Right kidney (tissue), 9 donors: ENCODE results near the gene FAM161B.
"Not testable (repeated sequence)": the region's sequence is repeated elsewhere in the genome, so short reads cannot be mapped to it uniquely, and the experiment has no call there.

Experiments used
- DNase-seq: peaks from one replicate; pipeline ENCODE4 v3.0.0-alpha.2; 2016
- long read RNA-seq, 8 donors: transcript quantifications; one replicate each; lab custom pipeline, GENCODE V29; 2026

FAM161B gene, protein sequence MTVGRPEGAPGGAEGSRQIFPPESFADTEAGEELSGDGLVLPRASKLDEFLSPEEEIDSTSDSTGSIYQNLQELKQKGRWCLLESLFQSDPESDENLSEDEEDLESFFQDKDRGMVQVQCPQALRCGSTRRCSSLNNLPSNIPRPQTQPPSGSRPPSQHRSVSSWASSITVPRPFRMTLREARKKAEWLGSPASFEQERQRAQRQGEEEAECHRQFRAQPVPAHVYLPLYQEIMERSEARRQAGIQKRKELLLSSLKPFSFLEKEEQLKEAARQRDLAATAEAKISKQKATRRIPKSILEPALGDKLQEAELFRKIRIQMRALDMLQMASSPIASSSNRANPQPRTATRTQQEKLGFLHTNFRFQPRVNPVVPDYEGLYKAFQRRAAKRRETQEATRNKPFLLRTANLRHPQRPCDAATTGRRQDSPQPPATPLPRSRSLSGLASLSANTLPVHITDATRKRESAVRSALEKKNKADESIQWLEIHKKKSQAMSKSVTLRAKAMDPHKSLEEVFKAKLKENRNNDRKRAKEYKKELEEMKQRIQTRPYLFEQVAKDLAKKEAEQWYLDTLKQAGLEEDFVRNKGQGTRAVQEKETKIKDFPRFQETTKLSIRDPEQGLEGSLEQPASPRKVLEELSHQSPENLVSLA
- long read RNA-seq, donor 1 = 0 reads
- long read RNA-seq, donor 2, full-length matches to known transcripts = 1 of 1 reads
- long read RNA-seq, donor 2, partial matches to known transcripts = 0 of 1 reads
- long read RNA-seq, donor 2, other reads (novel, unspliced or antisense) = 0 of 1 reads
- long read RNA-seq, donor 3, partial matches to known transcripts = 0 of 6 reads
- long read RNA-seq, donor 3, other reads (novel, unspliced or antisense) = 6 of 6 reads
- long read RNA-seq, donor 4 = 0 reads
- long read RNA-seq, donor 5, full-length matches to known transcripts = 1 of 1 reads
- long read RNA-seq, donor 5, partial matches to known transcripts = 0 of 1 reads
- long read RNA-seq, donor 5, other reads (novel, unspliced or antisense) = 0 of 1 reads
- long read RNA-seq, donor 6, full-length matches to known transcripts = 1 of 1 reads
- long read RNA-seq, donor 6, partial matches to known transcripts = 0 of 1 reads
- long read RNA-seq, donor 6, other reads (novel, unspliced or antisense) = 0 of 1 reads
- long read RNA-seq, donor 7 = 0 reads
- long read RNA-seq, donor 8, partial matches to known transcripts = 21 of 31 reads
- long read RNA-seq, donor 8, other reads (novel, unspliced or antisense) = 10 of 31 reads

DNA sequence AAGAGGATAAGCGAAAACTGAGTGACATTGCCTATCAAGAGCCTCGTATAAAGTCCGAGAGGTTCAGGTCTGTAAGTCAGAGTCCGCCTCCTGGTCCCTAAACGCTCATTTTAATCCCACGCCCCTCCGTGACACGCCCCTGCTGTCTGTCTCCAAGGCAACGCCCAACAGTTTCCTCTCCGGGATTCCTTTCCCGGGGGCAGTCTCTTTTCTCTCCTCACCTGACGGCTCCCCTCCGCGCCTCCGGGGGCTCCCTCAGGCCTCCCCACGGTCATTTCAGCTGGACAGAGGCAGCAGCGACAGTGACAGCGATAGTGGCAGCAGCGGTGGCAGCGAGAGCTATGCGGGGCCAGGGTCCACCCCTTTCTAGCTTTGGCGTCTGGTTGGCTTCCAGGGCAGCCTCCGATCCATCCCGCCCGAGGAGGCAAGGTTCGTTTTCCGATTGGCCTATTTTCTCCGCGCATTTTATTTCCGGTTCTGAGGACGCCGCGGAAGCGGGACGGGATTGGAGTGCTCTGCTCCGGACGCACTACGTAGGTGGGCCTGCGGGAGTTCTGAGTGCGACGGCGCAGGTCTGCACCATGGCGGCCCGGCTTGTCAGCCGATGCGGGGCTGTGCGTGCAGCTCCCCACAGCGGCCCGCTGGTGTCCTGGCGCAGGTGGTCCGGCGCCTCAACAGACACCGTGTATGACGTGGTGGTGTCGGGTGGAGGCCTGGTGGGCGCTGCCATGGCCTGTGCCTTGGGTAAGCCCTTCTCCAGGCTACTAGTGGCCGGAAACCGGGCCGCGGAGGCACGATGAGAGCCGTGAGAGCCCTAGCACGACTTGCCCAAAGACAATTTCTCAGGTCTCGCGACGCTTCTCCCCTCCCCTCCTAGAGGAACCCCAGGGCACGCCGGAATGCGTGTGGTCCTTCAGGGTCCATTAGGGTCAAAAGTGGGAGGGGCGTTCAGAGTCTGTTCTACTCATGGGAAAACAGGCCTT lies at the start of gene FAM161B, which contains the start of gene COQ6:
TSS of gene FAM161B (minus strand) at position 343 of the 983 bp plus-strand sequence. CDS start at position 275, 68 bp downstream.
TSS of gene COQ6 (plus strand) at position 551 of the 983 bp plus-strand sequence. CDS start at position 582, 31 bp downstream.
- peak; percentile 94 for DNase-seq

DNA sequence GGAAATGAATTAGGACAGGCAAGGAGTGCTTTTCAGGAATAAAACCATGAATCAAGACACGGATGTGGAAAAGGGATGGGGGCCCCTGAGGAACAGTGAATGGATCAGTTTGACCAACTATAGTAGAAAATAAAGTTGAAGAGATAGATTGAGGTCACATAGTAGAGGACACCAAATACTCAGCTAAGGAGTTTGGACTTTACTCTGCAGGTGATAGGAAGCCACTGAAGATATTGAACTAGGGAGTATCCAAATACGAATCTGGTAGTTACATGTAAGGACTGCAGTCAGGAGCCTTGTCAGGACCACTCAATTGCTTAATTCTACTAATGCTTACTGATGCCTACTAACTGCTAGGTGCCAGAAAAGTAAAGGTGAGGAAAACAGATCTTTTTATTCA lies 48.8 kb upstream of the FAM161B start:
- DNase-seq = no peak

DNA sequence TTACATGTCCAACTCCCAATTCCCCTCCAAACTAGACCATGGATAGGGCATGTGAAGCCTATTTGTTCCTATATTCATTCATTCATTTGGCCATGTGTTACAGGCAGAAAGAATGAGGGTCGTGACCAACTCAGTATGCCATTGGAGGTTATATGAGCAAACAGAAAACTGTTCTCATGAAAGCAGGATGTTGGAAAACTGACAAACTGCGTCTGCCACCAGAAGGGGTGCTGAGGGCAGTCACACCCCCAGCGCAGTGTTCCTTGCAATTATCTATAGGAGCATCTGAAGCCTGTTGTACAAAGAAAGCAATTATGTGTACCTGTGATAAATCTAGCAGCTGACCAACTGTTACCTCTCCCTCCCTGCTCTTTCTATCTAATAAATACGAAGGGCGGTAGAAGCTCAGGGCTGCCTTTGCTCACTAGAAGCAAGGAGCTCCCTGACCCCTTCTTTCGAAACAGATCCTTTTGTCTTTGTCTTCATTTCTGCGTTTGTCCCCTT lies 48.1 kb upstream of the FAM161B start:
- DNase-seq = peak; percentile 24

DNA sequence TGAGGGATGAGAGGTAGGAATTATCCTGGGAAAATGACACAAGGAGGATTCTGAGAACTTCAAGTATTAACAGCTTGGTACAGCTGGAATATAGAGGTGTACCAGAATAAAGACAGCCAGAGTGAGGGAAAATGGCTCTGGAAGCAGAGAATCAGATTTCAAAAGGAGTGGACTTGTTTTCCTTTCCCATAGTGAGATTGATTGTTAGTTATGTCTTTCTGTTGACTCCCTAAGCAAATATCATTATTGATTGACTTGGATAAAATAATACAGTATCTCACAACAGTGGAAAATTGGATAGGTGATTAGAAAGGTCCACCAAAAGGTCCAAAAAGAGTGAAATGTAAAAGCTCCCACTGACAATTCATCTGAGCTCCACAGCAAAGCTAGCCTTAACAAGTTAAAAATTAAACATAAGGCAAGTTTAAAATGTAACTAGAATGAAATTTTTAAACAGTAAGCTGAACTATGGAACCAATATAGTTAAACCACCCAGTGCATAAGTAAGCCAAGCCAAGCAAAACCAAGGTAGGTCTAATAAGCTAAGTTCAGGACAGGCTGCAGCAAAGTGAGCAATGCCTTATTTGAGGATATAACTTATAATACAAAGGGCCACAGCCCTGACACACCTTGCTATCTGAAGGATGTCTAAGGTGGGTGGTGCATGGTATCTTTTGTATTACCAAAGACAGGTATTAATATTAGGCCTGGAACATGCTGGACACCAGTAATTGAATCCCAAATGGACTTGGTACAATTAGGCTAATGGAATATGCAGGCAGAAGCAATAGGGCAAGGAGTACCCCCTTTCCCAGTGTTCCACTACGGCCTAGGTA lies 47.4 kb upstream of the FAM161B start:
- DNase-seq = peak; percentile 20

DNA sequence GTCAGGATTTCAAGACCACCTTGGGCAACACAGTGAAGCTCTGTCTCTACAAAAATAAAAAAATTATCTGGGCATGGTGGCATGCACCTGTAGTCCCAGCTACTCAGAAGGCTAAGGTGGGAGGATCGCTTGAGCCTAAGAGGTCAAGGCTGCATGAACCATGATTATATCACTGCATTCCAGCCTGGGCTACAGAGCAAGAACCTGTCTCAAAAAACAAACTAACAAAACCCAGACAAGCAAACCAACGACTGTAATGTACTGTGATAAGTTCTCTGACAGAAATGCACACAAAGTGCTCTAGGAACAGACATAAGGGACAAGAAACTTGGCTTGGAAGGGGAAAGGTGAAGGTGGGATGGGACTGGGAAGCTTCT lies 46.8 kb upstream of the FAM161B start:
- peak; percentile 31 for DNase-seq

DNA sequence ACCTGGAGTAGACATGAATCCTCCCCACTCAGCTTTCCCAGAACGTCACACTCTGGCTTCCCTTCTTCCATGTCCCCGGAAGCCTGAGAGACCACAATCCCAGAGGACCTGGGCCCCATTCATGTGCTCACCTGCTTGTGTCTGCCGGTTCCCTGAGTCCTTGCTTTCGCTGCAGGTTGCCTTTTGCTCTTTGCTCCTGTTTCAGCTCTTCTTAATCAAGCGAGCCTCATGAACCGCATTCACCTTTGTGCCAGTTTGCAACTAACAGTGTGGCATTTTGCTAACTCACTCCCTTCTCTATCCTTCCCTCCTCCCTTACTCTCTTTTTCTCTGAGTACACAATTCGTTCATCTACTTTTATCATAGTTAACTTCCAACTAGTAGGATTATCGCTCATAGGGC lies 46.1 kb upstream of the FAM161B start:
- DNase-seq = peak; percentile 12

DNA sequence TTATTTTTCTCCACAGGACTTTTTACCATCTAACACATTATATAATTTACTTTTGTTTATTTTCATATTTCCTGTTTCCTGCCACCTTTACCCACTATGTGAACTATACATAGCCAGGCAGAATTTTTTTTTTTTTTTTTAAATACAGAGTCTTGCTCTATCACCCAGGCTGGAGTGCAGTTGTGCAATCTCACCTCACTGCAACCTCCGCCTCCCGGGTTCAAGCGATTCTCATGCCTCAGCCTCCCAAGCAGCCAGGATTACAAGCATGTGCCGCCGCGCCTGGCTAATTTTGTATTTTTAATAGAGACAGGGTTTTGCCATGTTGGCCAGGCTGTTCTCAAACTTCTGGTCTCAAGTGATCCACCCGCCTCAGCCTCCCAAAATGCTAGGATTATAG lies 45.0 kb upstream of the FAM161B start:
- not testable (repeated sequence) for DNase-seq

DNA sequence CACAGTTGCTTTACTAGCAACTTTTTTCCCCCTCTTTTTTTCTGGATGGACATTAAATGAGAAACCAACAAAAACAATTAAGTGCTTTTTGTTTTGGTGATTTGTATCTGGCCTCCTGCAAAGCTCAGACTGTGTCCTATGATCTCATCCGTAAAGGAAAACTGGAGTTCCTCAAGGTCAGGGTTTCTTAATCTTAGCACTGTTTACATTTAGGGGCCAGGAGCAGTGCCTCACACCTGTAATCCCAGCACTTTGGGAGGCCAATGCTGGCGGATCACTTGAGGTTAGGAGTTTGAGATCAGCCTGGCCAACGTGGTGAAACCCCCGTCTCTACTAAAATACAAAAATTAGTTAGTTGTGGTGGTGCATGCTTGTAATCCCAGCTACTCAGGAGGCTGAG lies 41.2 kb upstream of the FAM161B start:
- DNase-seq = no peak

DNA sequence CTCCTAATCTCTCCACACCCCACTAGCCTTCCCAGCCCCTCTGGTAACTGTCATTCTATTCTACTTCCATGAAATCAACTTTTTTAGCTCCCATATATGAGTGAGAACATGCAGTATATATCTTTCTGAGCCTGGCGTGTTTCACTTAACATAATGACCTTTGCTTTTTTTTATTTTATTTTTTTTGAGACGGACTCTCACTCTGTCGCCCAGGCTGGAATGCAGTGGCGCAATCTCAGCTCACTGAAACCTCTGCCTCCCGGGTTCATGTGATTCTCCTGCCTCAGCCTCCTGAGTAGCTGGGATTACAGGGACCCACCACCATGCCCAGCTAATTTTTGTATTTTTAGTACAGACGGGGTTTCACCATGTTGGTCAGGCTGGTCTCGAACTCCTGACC lies 38.8 kb upstream of the FAM161B start:
- DNase-seq = not testable (repeated sequence)

DNA sequence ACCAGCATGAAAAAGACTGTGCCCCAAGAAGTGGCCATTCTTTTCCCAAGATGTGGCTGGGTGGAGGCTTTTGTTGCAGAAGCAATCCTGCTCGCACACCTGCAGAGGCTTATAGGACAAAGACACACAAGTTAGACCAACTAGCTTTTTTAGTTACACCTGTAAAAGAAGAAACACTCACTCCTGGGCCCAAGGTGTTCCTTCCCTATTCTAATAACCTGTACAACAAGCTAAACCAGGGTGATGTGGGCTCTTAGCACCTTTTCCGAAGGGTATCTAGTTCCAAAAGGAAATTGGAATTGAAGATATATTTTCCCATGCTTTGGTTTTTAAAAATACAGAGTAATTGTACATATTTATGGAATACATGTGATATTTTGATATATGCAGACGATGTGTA lies 38.2 kb upstream of the FAM161B start:
- DNase-seq = no peak

DNA sequence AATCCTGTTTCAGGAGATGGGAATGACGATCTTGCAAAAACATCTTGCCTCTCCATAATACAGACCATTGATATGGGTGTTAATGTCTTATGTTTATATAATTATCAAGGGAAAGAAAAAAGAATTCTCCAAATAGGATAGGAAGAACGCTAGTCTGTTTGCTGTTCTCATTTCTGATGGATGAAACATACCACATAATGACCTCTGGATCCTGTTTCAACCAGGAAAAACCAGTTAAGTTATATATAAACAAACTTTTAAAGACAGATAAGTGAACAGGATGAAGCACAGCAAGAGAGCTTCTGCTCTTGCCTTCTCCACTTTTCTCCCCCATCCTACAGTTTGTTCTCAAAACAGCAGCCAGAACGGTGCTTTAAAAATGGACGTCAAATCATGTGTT lies 28.0 kb upstream of the FAM161B start:
- no peak for DNase-seq

DNA sequence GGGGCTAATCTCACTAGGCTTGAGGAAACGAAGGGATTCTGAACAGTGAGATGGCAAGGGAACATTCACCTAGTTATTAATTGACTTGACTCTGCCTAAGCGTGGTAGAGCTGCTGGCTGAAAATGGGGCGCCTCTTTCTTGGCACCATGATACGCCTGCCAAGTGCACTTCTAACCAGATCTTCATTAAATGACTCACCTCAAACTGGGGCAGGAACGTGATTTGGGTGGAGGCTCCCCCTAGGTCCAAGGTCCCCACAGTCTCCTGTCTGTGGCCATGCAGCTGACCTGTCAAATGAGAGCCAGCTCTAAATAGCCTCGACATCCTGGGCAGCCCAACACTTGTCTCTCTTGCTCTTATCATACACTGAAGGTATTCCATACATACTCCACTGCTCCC lies 26.2 kb upstream of the FAM161B start:
- no peak for DNase-seq

DNA sequence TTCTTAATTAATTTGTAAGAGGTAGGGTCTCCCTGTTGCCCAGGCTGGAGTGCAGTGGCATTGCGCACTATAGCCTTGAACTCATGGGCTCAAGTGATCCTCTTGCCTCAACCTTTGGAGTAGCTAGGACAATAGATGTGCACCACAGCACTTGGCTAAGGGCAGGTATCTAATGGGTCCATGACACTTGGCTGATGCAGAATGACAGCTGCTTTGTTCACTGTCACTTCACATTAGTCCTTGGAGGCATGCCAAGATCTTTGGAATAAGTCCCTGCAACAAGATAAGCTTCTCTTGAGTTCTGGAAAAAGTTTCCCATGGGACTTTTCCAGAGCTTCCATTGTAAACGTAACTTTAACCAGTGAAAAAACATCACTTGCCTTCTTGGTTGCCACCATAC lies 23.6 kb upstream of the FAM161B start:
- no peak for DNase-seq

DNA sequence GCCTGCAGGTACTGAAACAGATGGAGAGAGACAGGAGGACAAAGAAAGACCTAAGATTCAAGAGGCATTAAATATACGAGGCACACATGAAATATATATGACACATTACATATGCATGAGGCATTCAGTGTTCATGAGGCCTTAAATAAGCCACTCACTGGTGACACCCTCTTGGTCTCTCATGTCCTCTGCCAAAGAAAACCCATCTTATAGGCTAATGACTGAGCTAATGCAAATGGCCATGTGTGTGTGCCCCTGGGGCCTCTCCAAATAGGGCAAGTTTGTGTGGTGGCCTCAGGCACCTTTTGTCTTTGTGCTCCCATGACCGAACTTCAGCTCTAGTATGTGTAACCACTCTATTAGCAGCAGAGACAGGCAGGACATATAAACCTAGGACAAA lies 19.0 kb upstream of the FAM161B start:
- DNase-seq = no peak

DNA sequence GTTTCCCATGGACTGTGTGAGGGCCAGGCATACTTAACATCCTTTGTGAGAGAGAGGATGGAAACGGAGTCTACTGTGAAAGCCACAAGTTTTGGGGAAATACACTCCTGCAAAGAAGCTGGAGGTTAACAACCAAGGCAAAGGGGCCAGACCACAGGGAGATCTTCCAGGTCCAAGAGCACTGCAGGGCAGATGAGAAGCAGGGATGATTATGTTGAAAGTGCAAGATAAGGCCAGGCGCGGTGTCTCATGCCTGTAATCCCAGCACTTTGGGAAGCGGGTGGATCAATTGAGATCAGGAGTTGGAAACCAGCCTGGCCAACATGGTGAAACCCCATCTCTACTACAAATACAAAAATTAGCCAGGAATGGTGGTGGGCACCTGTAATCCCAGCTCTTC lies 15.3 kb upstream of the FAM161B start:
- no peak for DNase-seq

DNA sequence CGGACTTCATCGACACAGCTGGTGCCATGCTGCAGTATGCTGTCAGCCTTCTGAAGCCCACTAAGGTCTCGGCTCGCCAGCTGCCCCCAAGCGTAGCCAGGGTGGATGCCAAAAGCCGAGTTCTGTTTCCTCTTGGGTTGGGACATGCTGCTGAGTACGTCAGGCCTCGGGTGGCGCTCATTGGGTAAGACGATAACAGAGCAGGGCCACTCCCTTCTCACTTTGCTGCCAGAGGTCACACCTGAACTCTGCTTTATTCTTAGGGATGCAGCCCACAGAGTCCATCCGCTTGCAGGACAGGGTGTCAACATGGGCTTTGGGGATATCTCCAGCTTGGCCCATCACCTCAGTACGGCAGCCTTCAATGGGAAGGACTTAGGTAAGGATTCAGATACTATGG lies 11.3 kb upstream of the FAM161B start:
- no peak for DNase-seq

DNA sequence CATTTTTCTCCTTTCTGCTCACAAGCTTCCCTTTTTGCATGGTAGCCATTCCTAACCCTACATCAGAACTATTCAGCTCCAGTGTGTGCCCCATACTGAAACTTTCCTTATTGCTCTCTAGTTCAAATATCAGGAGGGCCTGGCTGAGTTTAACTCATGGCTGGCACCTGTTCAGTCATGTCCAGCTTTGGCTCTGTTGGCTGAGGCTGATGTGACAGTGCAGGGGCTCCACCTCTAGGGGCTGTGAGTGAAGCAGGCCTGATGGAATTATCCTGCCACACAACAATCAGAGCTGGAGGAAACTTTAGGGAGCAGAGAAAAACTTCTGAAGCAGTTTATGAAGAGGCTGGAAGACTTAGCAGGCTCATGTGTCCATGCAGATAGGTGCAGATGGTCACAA lies 8.7 kb upstream of the FAM161B start:
- DNase-seq = no peak

DNA sequence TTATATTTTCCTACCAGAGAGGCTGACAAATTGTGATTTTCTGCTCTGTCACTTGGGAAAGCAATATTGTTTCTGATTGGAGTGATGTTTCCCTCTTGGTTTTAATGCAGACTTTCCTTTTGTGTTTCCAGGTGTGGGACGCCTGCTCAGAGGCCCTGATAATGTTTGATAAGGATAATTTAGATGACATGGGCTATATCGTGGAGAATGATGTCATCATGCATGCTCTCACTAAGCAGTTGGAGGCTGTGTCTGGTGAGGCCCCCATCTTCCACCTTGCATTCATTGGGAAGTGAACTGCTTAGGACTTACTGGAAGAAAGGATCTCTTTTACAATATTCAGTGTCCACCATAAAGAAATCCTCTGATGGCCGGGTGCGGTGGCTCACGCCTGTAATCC lies 5.8 kb upstream of the FAM161B start:
- no peak for DNase-seq

DNA sequence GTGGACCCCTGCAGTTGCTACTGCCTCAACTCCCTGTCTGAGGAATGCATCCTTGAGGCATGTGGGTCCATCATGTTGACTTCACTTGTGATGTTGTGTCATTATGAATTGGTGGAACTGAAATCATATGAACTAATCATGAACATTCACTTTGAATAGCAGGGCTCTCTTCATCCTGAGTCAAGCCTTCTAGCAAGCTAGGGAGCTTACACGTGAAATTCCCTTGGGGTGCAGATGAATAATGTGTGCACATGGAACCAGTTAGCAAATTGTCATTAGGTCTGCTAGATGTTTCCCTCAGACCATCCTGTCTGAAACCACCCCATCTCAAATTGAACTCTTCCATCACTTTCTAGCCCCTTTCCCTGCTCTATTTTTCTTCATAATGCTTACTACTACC lies 3.8 kb upstream of the FAM161B start:
- no peak for DNase-seq

DNA sequence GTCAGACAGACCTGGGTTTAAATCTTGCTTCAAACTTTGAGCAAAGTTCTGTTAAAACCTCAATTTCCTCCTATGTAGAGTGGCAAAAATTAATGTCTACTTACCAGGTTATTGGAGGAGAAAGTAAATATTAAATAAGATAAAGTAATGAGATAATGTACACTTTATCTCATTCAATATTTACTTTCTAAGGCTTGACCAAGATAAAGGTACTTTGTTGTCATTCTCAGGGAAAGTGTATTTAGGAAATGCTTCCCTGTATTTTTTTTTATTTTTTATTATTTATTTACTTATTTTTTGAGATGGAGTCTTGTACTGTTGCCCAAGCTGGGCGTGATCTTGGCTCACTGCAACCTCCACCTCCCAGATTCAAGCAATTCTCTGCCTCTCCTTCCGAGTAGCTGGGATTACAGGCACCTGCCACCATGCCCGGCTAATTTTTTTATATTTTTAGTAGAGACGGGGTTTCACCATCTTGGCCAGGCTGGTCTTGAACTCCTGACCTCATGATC lies 4.7 kb downstream of the FAM161B start:
- no peak for DNase-seq
